GM21515 (cell line): ENCODE data around the gene PCOLCE2.

ENCODE experiments used
- ATAC-seq: cut with Tn5 transposase; IDR thresholded peaks from one replicate; pipeline ENCODE4 v1.9.1; 2021; ENCODE audit not compliant: unreplicated experiment

Gene PCOLCE2

GRCh38 chr3:142817356-142817755 is 71.5 kb downstream of the PCOLCE2 start:
- no peak for ATAC-seq

- ATAC-seq, result no peak
These were observed 73.1 kb downstream of the PCOLCE2 start for GRCh38 chr3:142815803-142816202.

- ATAC-seq, result no peak
These were observed 79.6 kb downstream of the PCOLCE2 start for GRCh38 chr3:142809259-142809658.

- ATAC-seq, result no peak
These were observed 80.6 kb downstream of the PCOLCE2 start for GRCh38 chr3:142808103-142808917.

- no peak for ATAC-seq
These were observed 86.0 kb downstream of the PCOLCE2 start for GRCh38 chr3:142802891-142803290.

GRCh38 chr3:142801746-142802145 is 87.1 kb downstream of the PCOLCE2 start:
- ATAC-seq, result no peak

- no peak for ATAC-seq
These were observed 92.1 kb downstream of the PCOLCE2 start for GRCh38 chr3:142796823-142797222.

- no peak for ATAC-seq
These were observed 93.6 kb downstream of the PCOLCE2 start for GRCh38 chr3:142795332-142795731.

- no peak for ATAC-seq
These were observed 94.4 kb downstream of the PCOLCE2 start for GRCh38 chr3:142794508-142794907.

GRCh38 chr3:142787719-142788118 is 101.2 kb downstream of the PCOLCE2 start:
- no peak for ATAC-seq

GRCh38 chr3:142785996-142786395 is 102.9 kb downstream of the PCOLCE2 start:
- no peak for ATAC-seq

- ATAC-seq, result no peak
These were observed 104.7 kb downstream of the PCOLCE2 start for GRCh38 chr3:142784228-142784627.

- no peak for ATAC-seq
These were observed 106.3 kb downstream of the PCOLCE2 start for GRCh38 chr3:142782616-142783015.

- ATAC-seq, result no peak
These were observed 109.3 kb downstream of the PCOLCE2 start for GRCh38 chr3:142779591-142779990.

GRCh38 chr3:142778541-142778940 is 110.3 kb downstream of the PCOLCE2 start:
- no peak for ATAC-seq

- no peak for ATAC-seq
These were observed 111.0 kb downstream of the PCOLCE2 start for GRCh38 chr3:142777927-142778326.

GRCh38 chr3:142768338-142768737 is 120.5 kb downstream of the PCOLCE2 start:
- ATAC-seq, result no peak
